T-helper 1 cell treated with Interleukin-12 subunit alpha and Interleukin-12 subunit beta and Interleukin-4 antibody, amounts not matched to agents 30 μg/mL and 1 μg/mL, for 36 hours (primary cell): ENCODE data around the gene PTGES3.
A peak's percentile ranks its signal among the peaks of the same experiment; 100 is the strongest.
"Not testable (repeated sequence)": the region's sequence is repeated elsewhere in the genome, so short reads cannot be mapped to it uniquely, and the experiment has no call there.

Experiments used
- H3K27ac Mint-ChIP-seq: one replicate; pipeline ENCODE4 v1.8.0; 2021; ENCODE audit warnings: mild to moderate bottlenecking, mixed read lengths
- H3K27me3 Mint-ChIP-seq: one replicate; pipeline ENCODE4 v1.8.0; 2021; ENCODE audit warnings: low read depth, mixed read lengths
- H3K36me3 Mint-ChIP-seq: one replicate; pipeline ENCODE4 v1.8.0; 2021; ENCODE audit warnings: low read depth, mixed read lengths
- H3K4me1 Mint-ChIP-seq: one replicate; pipeline ENCODE4 v1.8.0; 2021; ENCODE audit warnings: low read depth, mixed read lengths
- H3K4me3 Mint-ChIP-seq: one replicate; pipeline ENCODE4 v1.8.0; 2021; ENCODE audit warnings: mild to moderate bottlenecking, moderate library complexity, mixed read lengths
- H3K9me3 Mint-ChIP-seq: one replicate; pipeline ENCODE4 v1.8.0; 2021; ENCODE audit warnings: mixed read lengths

Gene PTGES3, protein sequence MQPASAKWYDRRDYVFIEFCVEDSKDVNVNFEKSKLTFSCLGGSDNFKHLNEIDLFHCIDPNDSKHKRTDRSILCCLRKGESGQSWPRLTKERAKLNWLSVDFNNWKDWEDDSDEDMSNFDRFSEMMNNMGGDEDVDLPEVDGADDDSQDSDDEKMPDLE

GRCh38 chr12:56688129-56688845, at the start of gene PTGES3:
TSS of gene PTGES3 (minus strand) at chr12:56688284. CDS start at chr12:56687999, 285 bp downstream.
- H3K36me3 Mint-ChIP-seq, result peaks cover 24% of the 10 kb centered on the region
- peak within 1 kb of the TSS; percentile 99 for H3K27ac Mint-ChIP-seq
- H3K27me3 Mint-ChIP-seq, result no peaks in the 10 kb centered on the region
- H3K9me3 Mint-ChIP-seq, result no peaks in the 10 kb centered on the region
- peaks cover 21% of the 10 kb centered on the region for H3K4me1 Mint-ChIP-seq
- H3K4me3 Mint-ChIP-seq, result peak within 1 kb of the TSS; percentile 98

DNA sequence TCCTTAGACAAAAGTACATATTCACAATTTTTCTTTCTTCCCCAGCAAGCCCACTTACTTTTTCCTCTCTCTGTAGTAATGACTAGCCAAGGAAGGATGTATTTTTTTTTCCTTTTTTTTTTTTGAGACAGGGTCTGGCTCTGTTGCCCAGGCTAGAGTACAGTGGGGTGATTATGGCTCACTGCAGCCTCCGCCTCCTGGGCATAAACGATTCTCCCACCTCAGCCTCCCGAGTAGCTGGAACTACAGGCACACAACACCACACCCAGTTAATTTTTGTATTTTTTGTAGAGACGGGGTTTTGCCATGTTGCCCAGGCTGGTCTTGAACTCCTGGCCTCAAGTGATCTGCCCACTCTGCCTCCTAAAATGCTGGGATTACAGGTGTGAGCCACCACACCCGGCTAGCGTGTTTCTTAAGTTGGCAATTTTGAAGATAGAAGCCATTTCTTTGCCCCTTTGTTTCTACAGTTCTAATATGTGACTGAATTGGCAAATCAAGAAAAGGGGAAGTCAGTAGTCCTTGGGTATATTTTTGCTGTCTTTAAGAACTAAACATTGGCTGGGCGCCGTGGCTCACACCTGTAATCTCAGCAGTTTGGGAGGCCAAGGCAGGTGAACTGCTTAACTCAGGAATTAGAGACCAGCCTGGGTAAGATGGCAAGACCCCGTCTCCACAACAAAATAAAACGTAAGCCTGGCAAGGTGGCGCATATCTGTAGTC, 40.2 kb upstream of the PTGES3 start:
- Mint-ChIP-seq H3K27ac (peak overlapping the region; percentile 2), H3K36me3 (peaks cover 33% of the 10 kb centered on the region), H3K4me3 (no peak overlapping the region), H3K4me1 (peaks cover 15% of the 10 kb centered on the region), H3K9me3 (no peaks in the 10 kb centered on the region), H3K27me3 (no peaks in the 10 kb centered on the region)

DNA sequence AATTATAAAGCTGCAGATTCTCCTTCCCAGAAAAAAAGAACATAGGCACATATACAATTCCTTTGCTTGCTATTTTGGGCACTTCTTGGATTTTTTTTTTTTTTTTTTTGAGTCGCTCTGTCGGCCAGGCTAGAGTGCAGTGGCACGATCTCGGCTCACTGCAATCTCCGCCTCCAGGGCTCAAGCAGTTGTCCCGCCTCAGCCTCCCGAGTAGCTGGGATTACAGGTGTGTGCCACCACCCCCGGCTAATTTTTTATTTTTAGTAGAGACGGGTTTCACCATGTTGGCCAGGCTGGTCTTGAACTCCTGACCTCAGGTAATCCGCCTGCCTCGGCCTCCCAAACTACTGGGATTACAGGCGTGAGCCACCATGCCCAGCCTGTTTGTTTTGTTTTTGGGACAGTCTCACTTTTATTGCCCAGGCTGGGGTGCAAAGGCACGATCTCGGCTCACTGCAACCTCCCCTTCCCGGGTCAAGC, 38.2 kb upstream of the PTGES3 start:
- not testable (repeated sequence) for H3K9me3 Mint-ChIP-seq, H3K27me3 Mint-ChIP-seq
- peak overlapping the region; percentile 98 for H3K27ac Mint-ChIP-seq
- peaks cover 33% of the 10 kb centered on the region for H3K4me1 Mint-ChIP-seq
- H3K36me3 Mint-ChIP-seq, result peaks cover 43% of the 10 kb centered on the region
- H3K4me3 Mint-ChIP-seq, result peak overlapping the region; percentile 94

GRCh38 chr12:56725723-56726102, 37.6 kb upstream of the PTGES3 start:
- Mint-ChIP-seq H3K4me3 (peak overlapping the region; percentile 94), H3K4me1 (peaks cover 38% of the 10 kb centered on the region), H3K27me3 (no peaks in the 10 kb centered on the region), H3K36me3 (peaks cover 46% of the 10 kb centered on the region), H3K9me3 (no peaks in the 10 kb centered on the region), H3K27ac (peak overlapping the region; percentile 98)

DNA sequence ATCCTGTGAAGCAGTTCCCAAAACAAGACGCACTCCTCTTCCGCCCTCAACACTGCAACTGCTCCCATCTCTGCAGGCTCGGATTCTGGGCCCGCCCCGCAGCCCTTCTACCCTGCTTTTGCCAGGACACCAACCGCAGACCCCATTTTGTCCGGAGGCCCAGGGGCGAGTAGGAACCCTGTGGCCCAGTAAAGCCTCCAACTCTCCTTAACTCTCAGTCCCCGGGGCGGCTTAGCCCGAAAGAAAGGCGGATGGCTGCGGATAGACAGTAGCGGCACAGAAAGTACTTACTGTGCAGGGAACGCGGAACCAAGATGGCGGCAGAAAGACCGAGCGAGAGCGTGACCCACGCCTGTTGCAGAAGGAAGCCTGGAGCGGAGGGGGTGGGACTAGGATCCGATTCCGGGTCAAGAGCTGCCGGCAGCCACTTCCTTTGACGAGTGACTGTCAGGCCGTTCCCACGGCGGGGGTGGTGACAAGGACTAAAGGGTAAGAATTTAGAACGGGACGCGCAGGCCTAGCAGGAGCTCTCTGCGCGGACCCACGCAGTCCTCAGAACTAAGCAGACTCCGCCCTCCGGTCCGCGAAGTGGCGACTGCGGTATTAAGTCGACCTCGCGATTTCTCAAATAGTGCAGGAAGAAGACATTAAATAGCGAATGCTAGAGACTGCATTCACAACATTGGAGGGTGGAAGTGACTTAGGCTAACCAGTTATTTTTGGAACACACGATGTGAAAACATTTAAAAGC, 37.1 kb upstream of the PTGES3 start, which contains the start of gene NACA:
Gene NACA (minus strand): TSS at position 328 of the 751 bp plus-strand sequence. CDS start 778 bp downstream, outside the sequence.
- H3K27me3 Mint-ChIP-seq, result no peaks in the 10 kb centered on the region
- peak within 1 kb of the TSS; percentile 98 for H3K27ac Mint-ChIP-seq
- H3K36me3 Mint-ChIP-seq, result peaks cover 52% of the 10 kb centered on the region
- peaks cover 43% of the 10 kb centered on the region for H3K4me1 Mint-ChIP-seq
- H3K9me3 Mint-ChIP-seq, result no peaks in the 10 kb centered on the region
- H3K4me3 Mint-ChIP-seq, result peak within 1 kb of the TSS; percentile 94

- no peaks in the 10 kb centered on the region for H3K9me3 Mint-ChIP-seq
- peaks cover 53% of the 10 kb centered on the region for H3K36me3 Mint-ChIP-seq
- H3K4me1 Mint-ChIP-seq, result peaks cover 49% of the 10 kb centered on the region
- no peaks in the 10 kb centered on the region for H3K27me3 Mint-ChIP-seq
- peak overlapping the region; percentile 94 for H3K4me3 Mint-ChIP-seq
- H3K27ac Mint-ChIP-seq, result peak overlapping the region; percentile 98
Observed at GRCh38 chr12:56724701-56724971, 36.6 kb upstream of the PTGES3 start.

DNA sequence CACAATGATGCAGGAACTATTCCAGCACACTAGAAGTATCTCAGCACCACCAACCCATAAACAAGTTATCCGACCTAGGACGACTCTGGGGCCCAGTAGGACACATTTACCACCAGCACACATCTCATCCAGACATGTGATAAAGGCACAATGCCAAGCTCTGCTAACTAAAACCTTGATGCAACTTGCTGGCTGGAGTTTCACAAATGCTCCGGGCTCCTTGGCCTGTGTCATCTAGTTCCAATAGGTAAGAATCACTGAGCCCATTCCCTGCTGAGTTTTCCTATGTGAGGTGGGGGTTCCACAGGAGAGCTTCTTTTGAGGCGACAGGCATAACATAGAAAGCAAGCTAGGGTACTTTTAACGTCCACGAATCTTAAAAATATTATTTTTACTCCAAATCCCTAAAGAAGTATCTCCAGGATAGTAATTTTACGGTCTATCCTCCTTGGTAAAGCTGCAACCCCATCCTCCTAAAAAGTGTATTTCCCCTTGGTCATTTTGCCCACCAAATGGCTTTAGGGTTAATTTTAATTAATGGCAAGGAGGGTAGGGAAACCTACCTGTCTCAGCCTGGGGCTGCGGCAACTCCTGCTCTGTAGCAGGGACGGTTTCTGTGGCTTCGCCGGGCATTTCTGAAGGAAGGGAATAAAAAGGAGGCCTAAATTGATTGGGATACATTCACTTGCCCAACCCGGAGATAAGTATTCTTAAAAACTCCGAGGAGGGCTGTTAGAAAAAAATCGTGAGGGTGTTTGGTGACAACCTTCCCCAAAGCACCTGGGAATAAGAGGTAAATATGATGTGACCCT, 36.0 kb upstream of the PTGES3 start:
- Mint-ChIP-seq H3K36me3 (peaks cover 58% of the 10 kb centered on the region), H3K27ac (peak overlapping the region; percentile 98), H3K4me1 (peaks cover 54% of the 10 kb centered on the region), H3K9me3 (no peaks in the 10 kb centered on the region), H3K4me3 (peak overlapping the region; percentile 94), H3K27me3 (no peaks in the 10 kb centered on the region)

GRCh38 chr12:56723352-56723751, 35.3 kb upstream of the PTGES3 start:
- Mint-ChIP-seq H3K4me3 (peak overlapping the region; percentile 94), H3K4me1 (peaks cover 59% of the 10 kb centered on the region), H3K27ac (no peak overlapping the region), H3K9me3 (no peaks in the 10 kb centered on the region), H3K27me3 (no peaks in the 10 kb centered on the region), H3K36me3 (peaks cover 64% of the 10 kb centered on the region)

DNA sequence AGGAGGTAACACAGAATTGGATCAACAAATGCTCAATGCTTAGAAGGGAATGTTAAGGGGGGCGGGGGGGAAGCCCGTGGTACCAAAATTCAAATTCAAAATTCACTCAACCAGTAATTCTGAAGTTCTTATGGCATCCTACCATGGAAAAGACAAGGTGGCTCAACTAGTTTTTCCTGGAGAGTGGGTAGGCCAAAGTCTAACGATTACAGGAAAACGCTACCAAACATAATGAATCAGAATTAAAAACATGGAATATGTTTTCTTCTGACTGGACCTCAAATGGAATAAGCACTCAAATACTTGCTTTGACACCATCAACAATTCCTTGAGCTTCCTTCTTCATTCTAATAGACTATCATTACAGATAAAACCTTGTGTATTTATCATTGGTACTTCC, 34.7 kb upstream of the PTGES3 start:
- Mint-ChIP-seq H3K4me3 (peak overlapping the region; percentile 94), H3K27ac (no peak overlapping the region), H3K36me3 (peaks cover 64% of the 10 kb centered on the region), H3K27me3 (no peaks in the 10 kb centered on the region), H3K9me3 (no peaks in the 10 kb centered on the region), H3K4me1 (peaks cover 59% of the 10 kb centered on the region)

- no peaks in the 10 kb centered on the region for H3K27me3 Mint-ChIP-seq
- H3K9me3 Mint-ChIP-seq, result no peaks in the 10 kb centered on the region
- peaks cover 64% of the 10 kb centered on the region for H3K36me3 Mint-ChIP-seq
- peaks cover 62% of the 10 kb centered on the region for H3K4me1 Mint-ChIP-seq
- peak overlapping the region; percentile 61 for H3K4me3 Mint-ChIP-seq
- peak overlapping the region; percentile 7 for H3K27ac Mint-ChIP-seq
Observed at GRCh38 chr12:56721721-56722120, 33.6 kb upstream of the PTGES3 start.

GRCh38 chr12:56721216-56721615, 33.1 kb upstream of the PTGES3 start:
- Mint-ChIP-seq H3K27me3 (no peaks in the 10 kb centered on the region), H3K4me3 (peak overlapping the region; percentile 42), H3K27ac (peak overlapping the region; percentile 62), H3K36me3 (peaks cover 66% of the 10 kb centered on the region), H3K9me3 (no peaks in the 10 kb centered on the region), H3K4me1 (peaks cover 65% of the 10 kb centered on the region)

- Mint-ChIP-seq H3K27me3 (no peaks in the 10 kb centered on the region), H3K4me3 (peak overlapping the region; percentile 42), H3K36me3 (peaks cover 69% of the 10 kb centered on the region), H3K27ac (peak overlapping the region; percentile 62), H3K4me1 (peaks cover 67% of the 10 kb centered on the region), H3K9me3 (no peaks in the 10 kb centered on the region)
Observed at GRCh38 chr12:56720731-56721151, 32.7 kb upstream of the PTGES3 start.

GRCh38 chr12:56719056-56719455, 31.0 kb upstream of the PTGES3 start:
- Mint-ChIP-seq H3K9me3 (no peaks in the 10 kb centered on the region), H3K27me3 (no peaks in the 10 kb centered on the region), H3K36me3 (peaks cover 66% of the 10 kb centered on the region), H3K4me1 (peaks cover 68% of the 10 kb centered on the region), H3K4me3 (no peak overlapping the region), H3K27ac (peak overlapping the region; percentile 54)

- H3K27me3 Mint-ChIP-seq, result no peaks in the 10 kb centered on the region
- H3K36me3 Mint-ChIP-seq, result peaks cover 66% of the 10 kb centered on the region
- peak overlapping the region; percentile 54 for H3K27ac Mint-ChIP-seq
- H3K4me3 Mint-ChIP-seq, result no peak overlapping the region
- H3K4me1 Mint-ChIP-seq, result peaks cover 65% of the 10 kb centered on the region
- H3K9me3 Mint-ChIP-seq, result no peaks in the 10 kb centered on the region
Observed at GRCh38 chr12:56718636-56719035, 30.6 kb upstream of the PTGES3 start.
